ENCODE data around the gene PPP1CA. TPM values are rescaled to one million over a fixed set of nuclear protein-coding genes. Genes with fewer than 3 reads are reported as not detected.

The PPP1CA gene
- total and polyA plus RNA-seq, 7 donors = 59.5 to 357 (median 87.0) TPM

- Histone ChIP-seq H3K4me3 (no peak overlapping the region), H3K4me1 (peaks cover under 1 to 68% (median 65%) of the 10 kb centered on the region in 4 donors)
Measured at GRCh38 chr11:67356387-67356863, 45.2 kb downstream of the PPP1CA start.

GRCh38 chr11:67355794-67356386, 45.8 kb downstream of the PPP1CA start:
- DNase-seq = no peak
- no peaks in the 10 kb centered on the region for H3K9me3 ChIP-seq
- no peaks in the 10 kb centered on the region for H3K36me3 ChIP-seq
- H3K27me3 ChIP-seq = no peaks in the 10 kb centered on the region
- intact Hi-C loops (cut with DNase I) = no loop called here
- H3K27ac ChIP-seq = peak overlapping the region; percentile 95 to 100 (median 98)
- TF ChIP-seq POLR2AphosphoS5 (IDR thresholded peaks at IDR 0.05) (no peak), EP300 (IDR thresholded peaks at IDR 0.05) (no peak), POLR2A (IDR thresholded peaks at IDR 0.05) (no peak)
- H3K4me1 ChIP-seq = peaks cover 3 to 74% (median 70%) of the 10 kb centered on the region in 4 donors
- 42 to 81% methylated on average over 4 of the region's 4 CpGs for WGBS, 2 donors
- H3K4me3 ChIP-seq = no peak overlapping the region

More at GRCh38 chr11:67356387-67356863, 45.2 kb downstream of the PPP1CA start:
- intact Hi-C loops (cut with DNase I) = no loop called here
- WGBS, 2 donors = 31 to 44% methylated on average over 4 of the region's 4 CpGs
- no peaks in the 10 kb centered on the region for H3K36me3 ChIP-seq
- no peaks in the 10 kb centered on the region for H3K9me3 ChIP-seq
- peak overlapping the region; percentile 95 to 100 (median 98) for H3K27ac ChIP-seq
- no peaks in the 10 kb centered on the region for H3K27me3 ChIP-seq
- no peak for TF ChIP-seq POLR2AphosphoS5 (IDR thresholded peaks at IDR 0.05)
- TF ChIP-seq EP300 (IDR thresholded peaks at IDR 0.05) = no peak
- TF ChIP-seq, protein P1, sequence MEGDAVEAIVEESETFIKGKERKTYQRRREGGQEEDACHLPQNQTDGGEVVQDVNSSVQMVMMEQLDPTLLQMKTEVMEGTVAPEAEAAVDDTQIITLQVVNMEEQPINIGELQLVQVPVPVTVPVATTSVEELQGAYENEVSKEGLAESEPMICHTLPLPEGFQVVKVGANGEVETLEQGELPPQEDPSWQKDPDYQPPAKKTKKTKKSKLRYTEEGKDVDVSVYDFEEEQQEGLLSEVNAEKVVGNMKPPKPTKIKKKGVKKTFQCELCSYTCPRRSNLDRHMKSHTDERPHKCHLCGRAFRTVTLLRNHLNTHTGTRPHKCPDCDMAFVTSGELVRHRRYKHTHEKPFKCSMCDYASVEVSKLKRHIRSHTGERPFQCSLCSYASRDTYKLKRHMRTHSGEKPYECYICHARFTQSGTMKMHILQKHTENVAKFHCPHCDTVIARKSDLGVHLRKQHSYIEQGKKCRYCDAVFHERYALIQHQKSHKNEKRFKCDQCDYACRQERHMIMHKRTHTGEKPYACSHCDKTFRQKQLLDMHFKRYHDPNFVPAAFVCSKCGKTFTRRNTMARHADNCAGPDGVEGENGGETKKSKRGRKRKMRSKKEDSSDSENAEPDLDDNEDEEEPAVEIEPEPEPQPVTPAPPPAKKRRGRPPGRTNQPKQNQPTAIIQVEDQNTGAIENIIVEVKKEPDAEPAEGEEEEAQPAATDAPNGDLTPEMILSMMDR (IDR thresholded peaks at IDR 0.05) = no peak
- no peak for TF ChIP-seq POLR2A (IDR thresholded peaks at IDR 0.05)
- DNase-seq = no peak

DNA sequence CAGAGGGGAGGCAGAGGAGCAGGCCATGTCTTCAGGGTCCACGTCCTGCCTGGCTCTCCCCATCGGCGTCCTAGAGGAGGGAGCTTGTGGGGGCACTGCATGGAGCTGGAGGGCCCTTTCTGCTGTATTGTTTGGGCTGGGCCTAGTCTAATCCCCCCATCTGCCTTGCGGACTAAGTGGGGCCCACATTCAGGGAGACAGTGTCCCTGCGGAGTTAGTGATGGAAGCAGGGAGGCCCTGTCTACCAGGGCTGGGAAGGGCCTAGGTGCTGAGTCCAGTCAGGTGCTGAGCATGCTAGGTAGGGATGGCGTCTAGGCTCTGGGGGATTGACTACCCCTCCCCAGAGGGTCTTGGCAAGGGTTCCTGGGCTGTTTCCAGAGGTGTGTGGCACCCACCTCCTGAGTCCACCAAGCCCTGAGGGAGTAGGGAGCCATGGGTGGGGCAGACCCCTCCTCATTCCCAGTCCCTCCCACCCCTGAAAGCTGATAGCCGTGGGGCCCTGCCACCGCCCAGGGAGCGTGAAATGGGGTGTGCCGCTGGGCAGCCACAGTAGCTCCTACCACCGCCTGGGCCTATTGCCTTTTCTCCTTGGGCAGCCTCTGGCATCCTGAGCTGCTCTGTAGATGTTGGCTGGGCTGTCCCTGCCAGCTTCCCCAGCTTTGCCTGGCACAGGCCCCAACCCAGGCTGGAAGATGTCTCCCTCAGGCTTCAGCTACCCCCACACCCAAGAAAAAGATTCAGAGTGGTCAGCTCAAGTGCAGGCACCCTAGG, 46.5 kb downstream of the PPP1CA start:
- TF ChIP-seq POLR2A (IDR thresholded peaks at IDR 0.05) (no peak), EP300 (IDR thresholded peaks at IDR 0.05) (no peak), POLR2AphosphoS5 (IDR thresholded peaks at IDR 0.05) (no peak)
- TF ChIP-seq, protein P1 (IDR thresholded peaks at IDR 0.05) = no peak
- 24 to 67% methylated on average over 11 of the region's 11 CpGs for whole genome bisulfite sequencing, 2 donors
- Histone ChIP-seq H3K4me1 (peaks cover 3 to 75% (median 74%) of the 10 kb centered on the region in 4 donors), H3K9me3 (no peaks in the 10 kb centered on the region), H3K36me3 (no peaks in the 10 kb centered on the region), H3K4me3 (no peak overlapping the region), H3K27ac (peak overlapping the region; percentile 95 to 100 (median 98)), H3K27me3 (no peaks in the 10 kb centered on the region)
- DNase-seq = peak; percentile 72
- intact Hi-C loops (cut with DNase I) = no loop called here

- no peak for TF ChIP-seq EP300 (IDR thresholded peaks at IDR 0.05)
- peak in 3 of 4 donors; percentile 23 to 69 (median 38) for TF ChIP-seq POLR2AphosphoS5 (IDR thresholded peaks at IDR 0.05)
- TF ChIP-seq POLR2A (IDR thresholded peaks at IDR 0.05) = peak in 1 of 2 donors; percentile 16
- no peaks in the 10 kb centered on the region for H3K9me3 ChIP-seq
- intact Hi-C loops (cut with DNase I) = no loop called here
- peaks cover 3 to 75% (median 74%) of the 10 kb centered on the region in 4 donors for H3K4me1 ChIP-seq
- peak overlapping the region; percentile 71 to 85 (median 76) for H3K4me3 ChIP-seq
- WGBS, 2 donors = 8 to 25% methylated on average over 8 of the region's 8 CpGs
- DNase-seq = peak; percentile 81
- peak overlapping the region; percentile 95 to 100 (median 98) for H3K27ac ChIP-seq
- no peaks in the 10 kb centered on the region for H3K27me3 ChIP-seq
- no peaks in the 10 kb centered on the region for H3K36me3 ChIP-seq
Measured at GRCh38 chr11:67354075-67355022, 47.3 kb downstream of the PPP1CA start.

All from sigmoid colon (tissue), 7 donors.